ENCODE data around the gene NTF4. TPM values are rescaled to one million over a fixed set of nuclear protein-coding genes. Genes with fewer than 3 reads are reported as not detected.

NTF4 gene
- total and polyA plus RNA-seq, 4 donors, result 2.1 to 5.2 (median 2.8) TPM

GRCh38 chr19:49073514-49074378 lies 9.1 kb upstream of the NTF4 start:
- no peak overlapping the region for H3K4me3 ChIP-seq
- H3K27me3 ChIP-seq (ENCODE audit: control insufficient read depth in 3 of 3, insufficient read depth in 3 of 3, low read length in 2 of 3), result peaks cover 0 to 41% (median 26%) of the 10 kb centered on the region in 3 donors
- H3K27ac ChIP-seq (ENCODE audit: low read depth in 1 of 2, low read length in 1 of 2), result no peak overlapping the region
- DNase-seq (no peak), ATAC-seq (ENCODE audit: insufficient read depth, low FRiP score) (no peak)
- peaks cover 0 to 8% (median 0%) of the 10 kb centered on the region in 4 donors for H3K9me3 ChIP-seq (ENCODE audit: control insufficient read depth in 4 of 4, insufficient read depth in 3 of 4, low read length in 3 of 4)
- no peak overlapping the region for H3K9ac ChIP-seq (ENCODE audit: insufficient read depth in 1 of 2, low read length in 2 of 2)
- H3K36me3 ChIP-seq (ENCODE audit: control insufficient read depth in 4 of 4, insufficient read depth in 4 of 4, low read length in 4 of 4), result no peaks in the 10 kb centered on the region
- TF ChIP-seq CTCF (IDR thresholded peaks at IDR 0.05; ENCODE audit: control extremely low read depth, extremely low read depth), result no peak
- H3K4me1 ChIP-seq (ENCODE audit: control insufficient read depth in 5 of 5, insufficient read depth in 5 of 5, low read length in 5 of 5), result peaks cover 0 to 4% (median 0%) of the 10 kb centered on the region in 5 donors
- WGBS, 2 donors, result 58 to 63% methylated on average over 23 of the region's 23 CpGs

GRCh38 chr19:49071860-49072547 lies 7.4 kb upstream of the NTF4 start:
- DNase-seq, result no peak
- peaks cover 0 to 42% (median 26%) of the 10 kb centered on the region in 3 donors for H3K27me3 ChIP-seq (ENCODE audit: control insufficient read depth in 3 of 3, insufficient read depth in 3 of 3, low read length in 2 of 3)
- 5 to 7% methylated on average over 57 to 93 of the region's 93 CpGs for WGBS, 2 donors

GRCh38 chr19:49070416-49070815 lies 5.8 kb upstream of the NTF4 start:
- DNase-seq, result no peak
- no peak for ATAC-seq (ENCODE audit: insufficient read depth, low FRiP score)
- H3K9me3 ChIP-seq (ENCODE audit: control insufficient read depth in 4 of 4, insufficient read depth in 3 of 4, low read length in 3 of 4), result peaks cover 0 to 8% (median 0%) of the 10 kb centered on the region in 4 donors
- H3K4me3 ChIP-seq, result no peak overlapping the region
- peaks cover 0 to 50% (median 30%) of the 10 kb centered on the region in 3 donors for H3K27me3 ChIP-seq (ENCODE audit: control insufficient read depth in 3 of 3, insufficient read depth in 3 of 3, low read length in 2 of 3)
- no peak for TF ChIP-seq CTCF (IDR thresholded peaks at IDR 0.05; ENCODE audit: control extremely low read depth, extremely low read depth)
- peaks cover 0 to 4% (median 0%) of the 10 kb centered on the region in 5 donors for H3K4me1 ChIP-seq (ENCODE audit: control insufficient read depth in 5 of 5, insufficient read depth in 5 of 5, low read length in 5 of 5)
- no peak overlapping the region for H3K27ac ChIP-seq (ENCODE audit: low read depth in 1 of 2, low read length in 1 of 2)
- no peak overlapping the region for H3K9ac ChIP-seq (ENCODE audit: insufficient read depth in 1 of 2, low read length in 2 of 2)
- H3K36me3 ChIP-seq (ENCODE audit: control insufficient read depth in 4 of 4, insufficient read depth in 4 of 4, low read length in 4 of 4), result no peaks in the 10 kb centered on the region
- 96 to 97% methylated on average over 21 of the region's 21 CpGs for WGBS, 2 donors

More at GRCh38 chr19:49071860-49072547, 7.4 kb upstream of the NTF4 start:
- no peak overlapping the region for H3K27ac ChIP-seq (ENCODE audit: low read depth in 1 of 2, low read length in 1 of 2)
- no peak for ATAC-seq (ENCODE audit: insufficient read depth, low FRiP score)
- TF ChIP-seq CTCF (IDR thresholded peaks at IDR 0.05; ENCODE audit: control extremely low read depth, extremely low read depth), result no peak
- no peak overlapping the region for H3K9ac ChIP-seq (ENCODE audit: insufficient read depth in 1 of 2, low read length in 2 of 2)
- peaks cover 0 to 8% (median 0%) of the 10 kb centered on the region in 4 donors for H3K9me3 ChIP-seq (ENCODE audit: control insufficient read depth in 4 of 4, insufficient read depth in 3 of 4, low read length in 3 of 4)
- peaks cover 0 to 4% (median 0%) of the 10 kb centered on the region in 5 donors for H3K4me1 ChIP-seq (ENCODE audit: control insufficient read depth in 5 of 5, insufficient read depth in 5 of 5, low read length in 5 of 5)
- no peak overlapping the region for H3K4me3 ChIP-seq
- H3K36me3 ChIP-seq (ENCODE audit: control insufficient read depth in 4 of 4, insufficient read depth in 4 of 4, low read length in 4 of 4), result no peaks in the 10 kb centered on the region
